ENCODE data around the gene ZFYVE1. TPM values are rescaled to one million over a fixed set of nuclear protein-coding genes. Genes with fewer than 3 reads are reported as not detected.

The ZFYVE1 gene
- total RNA-seq, 1 donor from 2014 or later: 30.7 TPM

DNA sequence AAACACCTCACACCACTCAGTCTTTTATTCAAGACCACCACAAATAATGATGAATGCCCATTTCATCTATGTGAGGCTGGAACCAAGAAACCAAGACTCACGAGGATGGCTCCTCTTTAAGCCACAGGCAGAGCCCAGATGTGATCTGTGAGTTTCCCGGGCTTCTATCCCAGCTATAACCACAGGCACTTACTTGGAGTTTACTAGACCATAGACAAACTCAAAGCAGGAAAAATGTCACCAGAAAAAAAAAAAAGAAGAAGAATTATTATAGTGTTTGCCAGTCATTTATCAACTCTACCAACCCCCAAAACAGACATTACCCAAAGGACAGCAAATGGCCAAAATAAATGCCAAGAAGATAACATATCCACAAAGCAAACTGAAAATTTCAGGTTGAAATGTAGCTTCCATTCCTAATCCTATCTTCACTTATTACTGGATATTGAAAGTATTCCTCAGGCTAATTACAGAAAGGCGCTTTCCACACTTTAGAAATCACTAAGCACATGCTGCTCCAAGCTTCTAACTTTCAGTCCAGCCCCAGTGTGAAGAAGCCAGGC lies 44.7 kb downstream of the ZFYVE1 start:
- H3K4me1 Mint-ChIP-seq (ENCODE audit: low read depth): peaks cover 12% of the 10 kb centered on the region
- no peak for DNase-seq (ENCODE audit: low spot score, unreplicated experiment)
- peaks cover 36% of the 10 kb centered on the region for H3K36me3 Mint-ChIP-seq (ENCODE audit: insufficient read depth)
- H3K27ac Mint-ChIP-seq: no peak overlapping the region
- H3K9me3 Mint-ChIP-seq (ENCODE audit: low read depth): no peaks in the 10 kb centered on the region
- H3K4me3 Mint-ChIP-seq (ENCODE audit: low read depth): no peak overlapping the region
- no peaks in the 10 kb centered on the region for H3K27me3 Mint-ChIP-seq
- TF ChIP-seq, protein P1, sequence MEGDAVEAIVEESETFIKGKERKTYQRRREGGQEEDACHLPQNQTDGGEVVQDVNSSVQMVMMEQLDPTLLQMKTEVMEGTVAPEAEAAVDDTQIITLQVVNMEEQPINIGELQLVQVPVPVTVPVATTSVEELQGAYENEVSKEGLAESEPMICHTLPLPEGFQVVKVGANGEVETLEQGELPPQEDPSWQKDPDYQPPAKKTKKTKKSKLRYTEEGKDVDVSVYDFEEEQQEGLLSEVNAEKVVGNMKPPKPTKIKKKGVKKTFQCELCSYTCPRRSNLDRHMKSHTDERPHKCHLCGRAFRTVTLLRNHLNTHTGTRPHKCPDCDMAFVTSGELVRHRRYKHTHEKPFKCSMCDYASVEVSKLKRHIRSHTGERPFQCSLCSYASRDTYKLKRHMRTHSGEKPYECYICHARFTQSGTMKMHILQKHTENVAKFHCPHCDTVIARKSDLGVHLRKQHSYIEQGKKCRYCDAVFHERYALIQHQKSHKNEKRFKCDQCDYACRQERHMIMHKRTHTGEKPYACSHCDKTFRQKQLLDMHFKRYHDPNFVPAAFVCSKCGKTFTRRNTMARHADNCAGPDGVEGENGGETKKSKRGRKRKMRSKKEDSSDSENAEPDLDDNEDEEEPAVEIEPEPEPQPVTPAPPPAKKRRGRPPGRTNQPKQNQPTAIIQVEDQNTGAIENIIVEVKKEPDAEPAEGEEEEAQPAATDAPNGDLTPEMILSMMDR (IDR thresholded peaks at IDR 0.05; ENCODE audit: unreplicated experiment): no peak

DNA sequence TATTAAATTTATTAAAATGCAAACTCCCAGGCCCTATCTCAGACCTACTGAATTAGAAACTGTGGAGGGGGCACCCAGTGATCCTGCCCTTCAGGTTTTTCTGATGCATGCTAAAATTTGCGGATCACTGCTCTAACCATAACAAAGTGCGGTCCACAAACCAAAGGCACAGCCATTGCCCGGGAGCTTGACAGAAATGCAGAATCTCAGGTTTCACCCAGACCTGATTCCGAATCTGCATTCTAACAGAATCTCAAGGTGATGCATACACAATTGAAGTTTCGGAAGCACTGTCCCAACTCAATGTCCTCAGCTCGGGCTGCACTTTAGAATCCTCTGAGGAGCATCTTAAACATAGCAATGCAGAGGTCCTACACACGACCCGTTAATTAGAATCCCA lies 46.0 kb downstream of the ZFYVE1 start:
- no peak for DNase-seq (ENCODE audit: low spot score, unreplicated experiment)
- Mint-ChIP-seq H3K4me1 (ENCODE audit: low read depth) (peaks cover 12% of the 10 kb centered on the region), H3K9me3 (ENCODE audit: low read depth) (no peaks in the 10 kb centered on the region), H3K27me3 (no peaks in the 10 kb centered on the region), H3K36me3 (ENCODE audit: insufficient read depth) (peaks cover 39% of the 10 kb centered on the region), H3K4me3 (ENCODE audit: low read depth) (no peak overlapping the region), H3K27ac (no peak overlapping the region)
- TF ChIP-seq, protein P1 (IDR thresholded peaks at IDR 0.05; ENCODE audit: unreplicated experiment): no peak

DNA sequence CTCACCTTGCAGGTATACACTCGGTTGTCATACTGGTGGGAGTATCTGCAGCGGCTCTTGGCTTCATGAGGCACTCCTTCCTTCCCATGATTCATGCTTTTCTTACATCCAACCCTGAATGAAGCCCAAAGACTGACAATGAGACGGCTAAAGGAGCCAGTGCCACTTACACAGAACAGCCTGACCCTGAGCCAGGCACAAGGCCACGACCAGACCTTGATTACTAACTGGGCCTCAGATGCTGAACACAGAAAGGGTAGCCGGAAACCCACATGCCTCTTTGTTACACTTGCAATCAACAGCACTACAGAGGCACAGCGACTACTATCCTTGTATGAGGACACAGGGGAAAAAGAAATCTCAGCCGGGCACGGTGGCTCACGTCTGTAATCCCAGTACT lies 48.0 kb downstream of the ZFYVE1 start:
- peaks cover 28% of the 10 kb centered on the region for H3K36me3 Mint-ChIP-seq (ENCODE audit: insufficient read depth)
- no peaks in the 10 kb centered on the region for H3K27me3 Mint-ChIP-seq
- TF ChIP-seq, protein P1 (IDR thresholded peaks at IDR 0.05; ENCODE audit: unreplicated experiment): no peak
- no peaks in the 10 kb centered on the region for H3K9me3 Mint-ChIP-seq (ENCODE audit: low read depth)
- H3K4me1 Mint-ChIP-seq (ENCODE audit: low read depth): peaks cover 12% of the 10 kb centered on the region
- no peak for DNase-seq (ENCODE audit: low spot score, unreplicated experiment)
- H3K4me3 Mint-ChIP-seq (ENCODE audit: low read depth): no peak overlapping the region
- no peak overlapping the region for H3K27ac Mint-ChIP-seq

DNA sequence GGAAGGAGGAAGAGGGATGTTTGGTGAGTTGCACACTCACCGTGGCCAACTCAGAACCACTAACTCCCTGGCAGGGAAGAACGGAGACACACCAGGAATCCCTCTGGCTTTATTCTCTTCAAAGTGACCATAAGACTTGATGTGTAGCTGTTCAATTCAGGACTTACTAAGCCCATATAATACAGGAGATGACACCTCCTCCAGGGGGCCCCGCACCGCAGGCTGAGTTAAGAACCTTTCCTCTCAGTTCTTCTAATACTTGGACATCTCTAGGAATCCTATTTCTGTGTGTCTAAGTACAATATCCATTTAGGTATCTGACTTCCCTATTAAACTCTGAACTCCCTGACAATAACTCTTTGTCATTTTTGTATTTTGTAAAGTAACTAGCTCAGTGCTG lies 51.1 kb downstream of the ZFYVE1 start:
- Mint-ChIP-seq H3K36me3 (ENCODE audit: insufficient read depth) (peaks cover 21% of the 10 kb centered on the region), H3K4me3 (ENCODE audit: low read depth) (no peak overlapping the region), H3K4me1 (ENCODE audit: low read depth) (peaks cover 3% of the 10 kb centered on the region), H3K27ac (no peak overlapping the region), H3K9me3 (ENCODE audit: low read depth) (no peaks in the 10 kb centered on the region), H3K27me3 (no peaks in the 10 kb centered on the region)
- no peak for DNase-seq (ENCODE audit: low spot score, unreplicated experiment)
- TF ChIP-seq, protein P1 (IDR thresholded peaks at IDR 0.05; ENCODE audit: unreplicated experiment): no peak

DNA sequence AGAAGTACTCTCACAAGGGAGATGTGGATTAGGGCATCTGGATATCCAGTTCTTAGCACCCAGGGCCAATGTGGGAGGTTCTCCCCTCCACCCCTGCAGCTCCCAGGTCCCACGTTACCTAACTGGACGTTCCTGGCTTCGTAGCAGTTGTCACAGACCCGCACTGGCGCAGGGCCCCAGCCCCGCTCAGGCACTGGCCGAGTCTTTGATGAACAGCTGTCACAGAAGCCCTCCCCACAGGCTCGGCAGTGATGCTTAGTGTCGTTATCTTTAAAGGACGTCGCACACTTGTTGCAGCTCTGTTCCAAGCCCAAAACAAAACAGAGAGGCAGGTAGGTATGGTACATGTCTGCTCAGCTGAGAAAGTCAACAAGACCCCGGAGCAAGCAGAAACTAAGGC lies 52.2 kb downstream of the ZFYVE1 start:
- TF ChIP-seq, protein P1 (IDR thresholded peaks at IDR 0.05; ENCODE audit: unreplicated experiment): no peak
- no peak for DNase-seq (ENCODE audit: low spot score, unreplicated experiment)
- Mint-ChIP-seq H3K27ac (no peak overlapping the region), H3K9me3 (ENCODE audit: low read depth) (no peaks in the 10 kb centered on the region), H3K4me3 (ENCODE audit: low read depth) (no peak overlapping the region), H3K27me3 (no peaks in the 10 kb centered on the region), H3K36me3 (ENCODE audit: insufficient read depth) (peaks cover 21% of the 10 kb centered on the region), H3K4me1 (ENCODE audit: low read depth) (peaks cover 3% of the 10 kb centered on the region)

Measured in progenitor cell of endocrine pancreas (in vitro differentiated cells).